ENCODE measurements around the gene TNFRSF6B. TPM values are rescaled to one million over a fixed set of nuclear protein-coding genes. Genes with fewer than 3 reads are reported as not detected.

Gene TNFRSF6B
- total RNA-seq, 1 donor from 2014 or later, result not detected

GRCh38 chr20:63737695-63737944 lies 41.2 kb downstream of the TNFRSF6B start:
- peaks cover 16% of the 10 kb centered on the region for H3K36me3 Mint-ChIP-seq (ENCODE audit: low read depth, unreplicated experiment)
- no peaks in the 10 kb centered on the region for H3K4me1 Mint-ChIP-seq (ENCODE audit: unreplicated experiment)
- TF ChIP-seq CTCF (IDR thresholded peaks at IDR 0.05; ENCODE audit: unreplicated experiment), result no peak
- no peak overlapping the region for H3K4me3 Mint-ChIP-seq (ENCODE audit: unreplicated experiment)
- DNase-seq (ENCODE audit: low spot score), result no peak
- no peaks in the 10 kb centered on the region for H3K9me3 Mint-ChIP-seq (ENCODE audit: unreplicated experiment)
- no peak overlapping the region for H3K27ac Mint-ChIP-seq (ENCODE audit: unreplicated experiment)
- peaks cover 18% of the 10 kb centered on the region for H3K27me3 Mint-ChIP-seq (ENCODE audit: unreplicated experiment)

- Mint-ChIP-seq H3K4me3 (ENCODE audit: unreplicated experiment) (no peak overlapping the region), H3K4me1 (ENCODE audit: unreplicated experiment) (no peaks in the 10 kb centered on the region), H3K36me3 (ENCODE audit: low read depth, unreplicated experiment) (peaks cover 16% of the 10 kb centered on the region), H3K27me3 (ENCODE audit: unreplicated experiment) (peaks cover 18% of the 10 kb centered on the region), H3K9me3 (ENCODE audit: unreplicated experiment) (no peaks in the 10 kb centered on the region), H3K27ac (ENCODE audit: unreplicated experiment) (no peak overlapping the region)
- peak; percentile 14 for DNase-seq (ENCODE audit: low spot score)
- TF ChIP-seq CTCF (IDR thresholded peaks at IDR 0.05; ENCODE audit: unreplicated experiment), result no peak
Observed at GRCh38 chr20:63737945-63738686, 41.7 kb downstream of the TNFRSF6B start.

- no peak overlapping the region for H3K27ac Mint-ChIP-seq (ENCODE audit: unreplicated experiment)
- DNase-seq (ENCODE audit: low spot score), result peak; percentile 60
- no peak overlapping the region for H3K4me3 Mint-ChIP-seq (ENCODE audit: unreplicated experiment)
- H3K27me3 Mint-ChIP-seq (ENCODE audit: unreplicated experiment), result peaks cover 16% of the 10 kb centered on the region
- H3K36me3 Mint-ChIP-seq (ENCODE audit: low read depth, unreplicated experiment), result peaks cover 17% of the 10 kb centered on the region
- H3K9me3 Mint-ChIP-seq (ENCODE audit: unreplicated experiment), result no peaks in the 10 kb centered on the region
- no peak for TF ChIP-seq CTCF (IDR thresholded peaks at IDR 0.05; ENCODE audit: unreplicated experiment)
- H3K4me1 Mint-ChIP-seq (ENCODE audit: unreplicated experiment), result no peaks in the 10 kb centered on the region
Observed at GRCh38 chr20:63738687-63739129, 42.3 kb downstream of the TNFRSF6B start.

GRCh38 chr20:63739130-63740069 lies 42.9 kb downstream of the TNFRSF6B start, which contains the start of gene SLC2A4RG:
Gene SLC2A4RG, plus strand, starts transcription at chr20:63739776. Its CDS starts 137 bp downstream, at chr20:63739913.
- Mint-ChIP-seq H3K27me3 (ENCODE audit: unreplicated experiment) (peaks cover 13% of the 10 kb centered on the region), H3K9me3 (ENCODE audit: unreplicated experiment) (no peaks in the 10 kb centered on the region), H3K4me1 (ENCODE audit: unreplicated experiment) (no peaks in the 10 kb centered on the region), H3K36me3 (ENCODE audit: low read depth, unreplicated experiment) (peaks cover 13% of the 10 kb centered on the region), H3K27ac (ENCODE audit: unreplicated experiment) (no peak within 1 kb of the TSS), H3K4me3 (ENCODE audit: unreplicated experiment) (no peak within 1 kb of the TSS)
- no peak for TF ChIP-seq CTCF (IDR thresholded peaks at IDR 0.05; ENCODE audit: unreplicated experiment)
- DNase-seq (ENCODE audit: low spot score), result peak; percentile 75

All from endothelial cell (in vitro differentiated cells).